Caco-2 (cell line): ENCODE results near the gene RNF114. TPM values are rescaled to one million over a fixed set of nuclear protein-coding genes. Genes with fewer than 3 reads are reported as not detected.

Experiments
- BruUV-seq: library from RNA; stranded (reverse); fragments of 400-500 nt; replicated peaks from 2 replicates; lab custom pipeline; 2021; lab: Mats Ljungman, UMichigan
- CTCF ChIA-PET: fragments of 300-600 bp; sonication (Branson Sonifier 250); formaldehyde crosslinking; loops from one replicate; lab custom pipeline; 2022; ENCODE audit warnings: antibody characterized with exemption; lab: Charles Lee
- POLR2A ChIA-PET: fragments of 300-600 bp; sonication (Branson Sonifier 250); formaldehyde crosslinking; loops from one replicate; lab custom pipeline; 2022; ENCODE audit warnings: antibody characterized with exemption; lab: Charles Lee
- DNase-seq, 2 experiments: peaks; one replicate each; pipeline versions ENCODE4 v3.0.0 to v3.0.0-alpha.2; 2020 to 2022
- H3K27me3 ChIP-seq: replicated peaks from 2 replicates; pipeline ENCODE4 v1.6.0; 2011; ENCODE audit warnings: low read length; ENCODE audit not compliant: control insufficient read depth, insufficient read depth
- H3K36me3 ChIP-seq: 2 replicates; pipeline ENCODE4 v1.5.1; 2011; ENCODE audit warnings: low read length; ENCODE audit not compliant: control insufficient read depth, insufficient read depth
- H3K4me1 ChIP-seq: fragments of 250-450 bp; sonication (Bioruptor Pico); 2 replicates; pipeline ENCODE4 v1.5.1; 2020; ENCODE audit warnings: mild to moderate bottlenecking
- H3K4me3 ChIP-seq: 2 replicates; pipeline ENCODE4 v1.5.1; 2011; ENCODE audit warnings: low read depth, mild to moderate bottlenecking, control low read depth, low read length
- H3K9me3 ChIP-seq: fragments of 250-450 bp; sonication (Bioruptor Pico); 2 replicates; pipeline ENCODE4 v1.5.1; 2020; ENCODE audit warnings: mild to moderate bottlenecking, moderate library complexity
- H3K27ac Mint-ChIP-seq: one replicate; pipeline ENCODE4 v1.8.0; 2022; ENCODE audit warnings: mixed read lengths; ENCODE audit not compliant: unreplicated experiment
- H3K27me3 Mint-ChIP-seq: one replicate; pipeline ENCODE4 v1.8.0; 2022; ENCODE audit warnings: mixed read lengths; ENCODE audit not compliant: insufficient read depth, unreplicated experiment
- H3K36me3 Mint-ChIP-seq: one replicate; pipeline ENCODE4 v1.8.0; 2022; ENCODE audit warnings: mild to moderate bottlenecking, mixed read lengths; ENCODE audit not compliant: insufficient read depth, unreplicated experiment
- H3K4me1 Mint-ChIP-seq: one replicate; pipeline ENCODE4 v1.8.0; 2022; ENCODE audit warnings: low read depth, mixed read lengths; ENCODE audit not compliant: unreplicated experiment
- H3K4me3 Mint-ChIP-seq: one replicate; pipeline ENCODE4 v1.8.0; 2022; ENCODE audit warnings: mild to moderate bottlenecking, moderate library complexity, mixed read lengths; ENCODE audit not compliant: unreplicated experiment
- H3K9me3 Mint-ChIP-seq: one replicate; pipeline ENCODE4 v1.8.0; 2022; ENCODE audit warnings: mixed read lengths; ENCODE audit not compliant: unreplicated experiment
- intact Hi-C: fragments of 100-400 bp; cut with micrococcal nuclease; formaldehyde crosslinking; loops from one replicate; pipeline ENCODE4 v1.10.0; 2022; ENCODE audit not compliant: unreplicated experiment
- total RNA-seq: library from RNA; stranded (reverse); gene quantifications from 2 replicates; pipeline ENCODE4 v1.2.3, GENCODE V29; 2022
- TF ChIP-seq, protein P1 (sequence below), 2 experiments: fragments of 200-600 bp in 1 of 2; IDR thresholded peaks; 1 replicate in 1 of 2; 2 replicates in 1 of 2; pipeline versions ENCODE4 v1.5.1 to v1.8.0; 2011 to 2022; ENCODE audit warnings: antibody characterized with exemption in 1 of 2, control low read depth in 1 of 2, inconsistent platforms in 1 of 2, low read depth in 1 of 2, low read length in 1 of 2, mild to moderate bottlenecking in 1 of 2, moderate library complexity in 1 of 2; ENCODE audit not compliant: insufficient read depth in 1 of 2, severe bottlenecking in 1 of 2, unreplicated experiment in 1 of 2

The RNF114 gene
- total RNA-seq, 1 experiment from 2014 or later: 154 TPM

DNA sequence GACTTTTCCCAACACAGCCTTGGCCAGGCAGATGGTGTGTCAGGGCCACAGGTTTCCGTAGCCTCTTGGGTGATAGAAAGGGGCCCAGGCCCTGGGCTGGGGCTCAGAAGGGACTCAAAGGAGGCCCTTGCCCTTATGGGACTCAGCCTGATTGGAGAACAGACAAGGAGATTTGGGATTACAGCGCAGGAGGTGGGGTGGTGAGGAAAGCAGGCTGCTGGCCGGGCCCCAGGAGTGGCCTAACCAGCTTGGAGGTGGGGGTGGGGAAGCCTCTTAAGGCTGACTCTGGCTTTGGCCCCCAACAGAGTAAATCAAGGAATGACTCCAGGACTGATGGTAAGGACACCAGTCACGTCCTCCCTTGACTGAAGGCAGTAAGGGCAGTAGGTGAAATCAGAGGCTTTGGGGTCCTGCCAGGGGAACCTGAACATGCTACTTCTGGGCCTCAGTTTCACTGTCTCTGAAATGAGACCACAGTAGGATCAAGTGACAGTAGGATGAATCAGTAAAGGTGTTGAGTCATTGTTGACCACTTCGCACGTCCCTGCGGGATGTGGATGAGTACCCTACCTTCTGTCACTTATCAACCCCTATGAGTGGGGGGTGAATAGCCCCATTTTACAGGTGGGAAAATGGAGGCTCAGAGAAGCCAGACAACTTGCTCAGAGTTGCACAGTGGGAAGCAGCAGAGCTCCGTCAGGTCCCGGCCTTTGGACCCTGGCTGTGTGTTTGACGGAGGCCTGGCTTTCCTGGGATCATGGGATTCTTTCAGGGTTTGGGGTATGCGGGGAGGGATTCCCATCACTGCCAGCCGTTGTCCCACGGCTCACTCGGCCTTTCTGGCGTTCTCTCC lies 51.0 kb downstream of the RNF114 start:
- no peaks in the 10 kb centered on the region for H3K9me3 ChIP-seq
- Mint-ChIP-seq H3K27ac (peak overlapping the region; percentile 21), H3K9me3 (no peaks in the 10 kb centered on the region), H3K36me3 (peaks cover 26% of the 10 kb centered on the region), H3K4me1 (peaks cover 19% of the 10 kb centered on the region), H3K27me3 (no peaks in the 10 kb centered on the region), H3K4me3 (no peak overlapping the region)
- no peak overlapping the region for H3K4me3 ChIP-seq
- no peaks in the 10 kb centered on the region for H3K27me3 ChIP-seq
- H3K4me1 ChIP-seq: peaks cover 14% of the 10 kb centered on the region
- intact Hi-C loops: no loop called here
- H3K36me3 ChIP-seq: peaks cover 1% of the 10 kb centered on the region; the same call in 1 of the 2 replicates
- no peak for DNase-seq
- ChIA-PET POLR2A (interaction anchor here (0.6 kb wide), 1 partner anchor 49 kb away, joined by 6 read pairs; no protein-coding TSS in a partner anchor), CTCF (interaction anchor here (1.4 to 2.6 kb wide), 2 partner anchors 84 to 134 kb away, joined by 3 to 23 read pairs; no protein-coding TSS in a partner anchor)
- BruUV-seq: no TSS peak
- TF ChIP-seq, protein P1, sequence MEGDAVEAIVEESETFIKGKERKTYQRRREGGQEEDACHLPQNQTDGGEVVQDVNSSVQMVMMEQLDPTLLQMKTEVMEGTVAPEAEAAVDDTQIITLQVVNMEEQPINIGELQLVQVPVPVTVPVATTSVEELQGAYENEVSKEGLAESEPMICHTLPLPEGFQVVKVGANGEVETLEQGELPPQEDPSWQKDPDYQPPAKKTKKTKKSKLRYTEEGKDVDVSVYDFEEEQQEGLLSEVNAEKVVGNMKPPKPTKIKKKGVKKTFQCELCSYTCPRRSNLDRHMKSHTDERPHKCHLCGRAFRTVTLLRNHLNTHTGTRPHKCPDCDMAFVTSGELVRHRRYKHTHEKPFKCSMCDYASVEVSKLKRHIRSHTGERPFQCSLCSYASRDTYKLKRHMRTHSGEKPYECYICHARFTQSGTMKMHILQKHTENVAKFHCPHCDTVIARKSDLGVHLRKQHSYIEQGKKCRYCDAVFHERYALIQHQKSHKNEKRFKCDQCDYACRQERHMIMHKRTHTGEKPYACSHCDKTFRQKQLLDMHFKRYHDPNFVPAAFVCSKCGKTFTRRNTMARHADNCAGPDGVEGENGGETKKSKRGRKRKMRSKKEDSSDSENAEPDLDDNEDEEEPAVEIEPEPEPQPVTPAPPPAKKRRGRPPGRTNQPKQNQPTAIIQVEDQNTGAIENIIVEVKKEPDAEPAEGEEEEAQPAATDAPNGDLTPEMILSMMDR (IDR thresholded peaks at IDR 0.05; ENCODE audit: insufficient read depth in 1 of 2, low read depth in 1 of 2, low read length in 1 of 2, severe bottlenecking in 1 of 2, unreplicated experiment in 1 of 2): no peak

DNA sequence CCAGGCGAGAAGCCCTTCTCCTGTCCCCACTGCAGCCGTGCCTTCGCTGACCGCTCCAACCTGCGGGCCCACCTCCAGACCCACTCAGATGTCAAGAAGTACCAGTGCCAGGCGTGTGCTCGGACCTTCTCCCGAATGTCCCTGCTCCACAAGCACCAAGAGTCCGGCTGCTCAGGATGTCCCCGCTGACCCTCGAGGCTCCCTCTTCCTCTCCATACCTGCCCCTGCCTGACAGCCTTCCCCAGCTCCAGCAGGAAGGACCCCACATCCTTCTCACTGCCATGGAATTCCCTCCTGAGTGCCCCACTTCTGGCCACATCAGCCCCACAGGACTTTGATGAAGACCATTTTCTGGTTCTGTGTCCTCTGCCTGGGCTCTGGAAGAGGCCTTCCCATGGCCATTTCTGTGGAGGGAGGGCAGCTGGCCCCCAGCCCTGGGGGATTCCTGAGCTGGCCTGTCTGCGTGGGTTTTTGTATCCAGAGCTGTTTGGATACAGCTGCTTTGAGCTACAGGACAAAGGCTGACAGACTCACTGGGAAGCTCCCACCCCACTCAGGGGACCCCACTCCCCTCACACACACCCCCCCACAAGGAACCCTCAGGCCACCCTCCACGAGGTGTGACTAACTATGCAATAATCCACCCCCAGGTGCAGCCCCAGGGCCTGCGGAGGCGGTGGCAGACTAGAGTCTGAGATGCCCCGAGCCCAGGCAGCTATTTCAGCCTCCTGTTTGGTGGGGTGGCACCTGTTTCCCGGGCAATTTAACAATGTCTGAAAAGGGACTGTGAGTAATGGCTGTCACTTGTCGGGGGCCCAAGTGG lies 51.9 kb downstream of the RNF114 start:
- H3K4me3 ChIP-seq: no peak overlapping the region
- TF ChIP-seq, protein P1 (IDR thresholded peaks at IDR 0.05; ENCODE audit: insufficient read depth in 1 of 2, low read depth in 1 of 2, low read length in 1 of 2, severe bottlenecking in 1 of 2, unreplicated experiment in 1 of 2): no peak
- H3K4me1 ChIP-seq: peaks cover 13% of the 10 kb centered on the region
- peaks cover 17% of the 10 kb centered on the region for H3K36me3 Mint-ChIP-seq
- H3K9me3 ChIP-seq: no peaks in the 10 kb centered on the region
- H3K27me3 Mint-ChIP-seq: no peaks in the 10 kb centered on the region
- no peak overlapping the region for H3K4me3 Mint-ChIP-seq
- no peaks in the 10 kb centered on the region for H3K27me3 ChIP-seq
- POLR2A ChIA-PET: no interaction called here
- no peak overlapping the region for H3K27ac Mint-ChIP-seq
- BruUV-seq: no TSS peak
- H3K4me1 Mint-ChIP-seq: peaks cover 17% of the 10 kb centered on the region
- peaks cover 1% of the 10 kb centered on the region; the same call in 1 of the 2 replicates for H3K36me3 ChIP-seq
- CTCF ChIA-PET: interaction anchor here (1.4 to 2.6 kb wide), 4 partner anchors 9 to 133 kb away, joined by 3 to 23 read pairs (median 8); no protein-coding TSS in a partner anchor
- no peak for DNase-seq
- intact Hi-C loops: no loop called here
- no peaks in the 10 kb centered on the region for H3K9me3 Mint-ChIP-seq
